Fibroblast of skin of left quadriceps (primary cell): ENCODE data around the gene EDEM2.
A peak's percentile ranks its signal among the peaks of the same experiment; 100 is the strongest.
"Not testable (repeated sequence)": the region's sequence is repeated elsewhere in the genome, so short reads cannot be mapped to it uniquely, and the experiment has no call there.

Source experiments
- DNase-seq, 2 experiments: peaks; one replicate each; pipeline ENCODE4 v3.0.0-alpha.2; 2013; ENCODE audit warnings: low read depth in 2 of 2

Gene EDEM2

GRCh38 chr20:35125753-35126152, 21.4 kb downstream of the EDEM2 start:
- DNase-seq, result no peak

DNA sequence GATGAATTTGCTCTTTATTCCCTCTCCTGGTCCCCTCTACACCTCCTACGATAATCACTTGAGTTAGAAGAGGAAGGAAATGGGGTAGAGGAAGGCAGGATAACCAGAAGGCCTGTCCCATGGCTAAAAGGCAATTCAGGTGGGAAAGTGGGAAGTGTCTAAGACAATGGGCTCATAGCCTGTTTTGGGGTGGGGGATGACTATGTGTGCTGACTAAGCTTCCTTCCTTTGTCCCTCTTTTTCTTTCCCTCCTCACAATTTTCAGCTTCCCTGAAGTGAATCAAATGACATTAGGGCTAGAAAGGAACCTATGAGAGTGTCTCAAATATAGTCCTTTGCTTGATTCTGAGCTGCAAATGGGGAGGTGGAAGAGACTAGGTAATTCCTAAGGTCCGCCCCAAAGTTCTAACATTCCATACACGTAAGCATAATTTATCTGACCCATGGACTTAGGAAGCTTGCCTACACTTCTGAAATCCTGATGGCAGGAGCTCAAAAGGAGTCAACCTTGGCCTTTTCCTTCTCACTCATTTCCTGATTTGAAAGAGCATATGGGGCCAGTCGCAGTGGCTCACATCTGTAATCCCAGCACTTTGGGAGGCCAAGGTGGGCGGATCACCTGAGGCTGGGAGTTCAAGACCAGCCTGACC, 24.3 kb downstream of the EDEM2 start:
- no peak for DNase-seq

DNA sequence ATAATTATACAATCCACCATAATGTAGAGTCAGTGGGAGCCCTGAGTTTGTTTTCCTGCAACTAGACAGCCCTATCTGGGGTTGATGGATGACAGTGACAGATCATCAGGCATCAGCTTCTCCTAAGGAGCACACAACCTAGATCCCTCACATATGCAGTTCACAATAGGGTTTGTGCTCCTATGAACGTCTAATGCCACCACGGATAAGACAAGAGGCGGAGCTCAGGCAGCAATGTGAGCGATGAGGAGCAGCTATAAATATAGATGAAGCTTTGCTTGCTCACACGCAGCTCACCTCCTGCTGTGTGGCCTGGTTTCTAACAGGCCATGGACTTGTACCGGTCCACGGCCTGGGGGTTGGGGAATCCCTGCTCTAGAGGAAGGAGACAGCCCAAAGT, 25.9 kb downstream of the EDEM2 start:
- DNase-seq, result no peak

GRCh38 chr20:35120012-35120701, 27.0 kb downstream of the EDEM2 start:
- DNase-seq, result no peak

GRCh38 chr20:35117629-35118028, 29.5 kb downstream of the EDEM2 start:
- no peak for DNase-seq

GRCh38 chr20:35117196-35117595, 29.9 kb downstream of the EDEM2 start:
- DNase-seq, result no peak

DNA sequence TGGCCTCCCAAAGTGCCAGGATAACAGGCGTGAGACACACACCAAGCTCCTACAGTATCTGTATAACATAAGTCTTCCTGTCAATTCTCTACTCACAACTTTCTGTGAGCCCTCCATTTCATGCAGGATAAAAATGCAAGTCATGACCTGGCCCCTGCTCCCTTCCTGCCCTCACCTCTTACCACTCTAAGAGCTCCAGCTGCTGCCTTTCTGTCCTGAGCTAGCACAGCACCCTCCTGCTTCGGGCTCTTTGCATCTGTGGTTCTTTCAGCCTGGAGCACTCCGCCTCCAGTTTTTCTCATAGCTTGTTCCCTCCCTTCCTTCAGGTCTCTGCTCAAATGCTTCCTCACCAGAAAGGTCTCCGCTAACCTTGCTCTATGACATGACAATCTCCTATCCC, 30.9 kb downstream of the EDEM2 start:
- no peak for DNase-seq

- DNase-seq, result no peak
Observed at GRCh38 chr20:35115606-35116005, 31.5 kb downstream of the EDEM2 start.

DNA sequence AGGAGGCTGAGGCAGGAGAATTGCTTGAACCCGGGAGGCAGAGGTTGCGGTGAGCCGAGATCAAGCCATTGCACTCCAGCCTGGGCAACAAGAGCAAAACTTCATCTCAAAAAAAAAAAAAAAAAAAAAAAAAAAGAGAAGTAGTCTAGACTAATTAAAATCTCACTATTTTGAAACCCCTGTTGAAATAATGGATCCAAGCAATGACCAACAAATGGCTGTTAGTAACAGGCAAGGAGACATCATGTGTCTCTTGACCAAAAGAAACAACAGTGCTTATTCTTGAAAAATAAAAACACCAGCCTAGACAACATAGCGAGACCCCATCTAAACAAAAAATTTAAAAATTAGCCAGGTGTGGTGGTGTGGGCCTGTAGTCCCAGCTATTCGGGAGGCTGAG, 34.9 kb downstream of the EDEM2 start:
- DNase-seq, result not testable (repeated sequence)

DNA sequence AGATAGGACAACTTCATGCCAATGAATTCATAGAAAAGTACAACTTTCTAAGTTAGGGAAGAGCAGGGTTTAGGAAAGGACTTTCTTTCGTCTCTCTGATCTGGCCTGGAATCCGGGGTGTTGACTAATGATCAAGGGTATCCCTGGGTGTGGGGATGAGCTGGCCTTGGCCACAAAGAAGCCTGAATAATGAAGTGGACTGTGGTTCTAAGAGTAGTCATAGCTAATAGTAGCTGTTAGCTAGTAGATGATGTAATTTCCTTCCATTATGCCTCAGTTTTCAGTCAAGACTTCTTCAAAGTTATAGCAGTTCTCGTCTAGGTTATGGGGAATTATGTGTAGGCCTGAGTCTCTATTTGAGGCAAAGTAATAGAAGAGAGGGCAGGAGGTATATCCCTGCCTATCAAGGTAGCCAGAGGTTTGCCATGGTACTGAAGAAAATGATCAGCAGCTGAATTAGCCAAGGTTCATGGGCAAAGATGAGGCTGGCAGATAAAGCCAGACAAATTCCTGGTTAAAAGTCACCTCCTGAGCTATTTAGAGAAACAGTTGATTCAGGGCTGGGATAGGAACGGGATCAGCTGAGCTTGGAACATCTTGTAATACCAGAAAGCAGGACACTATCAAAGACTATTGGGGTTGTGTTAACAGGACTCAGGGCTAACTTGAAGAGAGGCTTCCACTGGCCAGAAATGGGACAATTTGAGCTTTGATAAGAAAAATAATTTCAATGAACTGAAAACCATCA, 35.8 kb downstream of the EDEM2 start:
- DNase-seq, result peak in 1 of 2 experiments; percentile 23

DNA sequence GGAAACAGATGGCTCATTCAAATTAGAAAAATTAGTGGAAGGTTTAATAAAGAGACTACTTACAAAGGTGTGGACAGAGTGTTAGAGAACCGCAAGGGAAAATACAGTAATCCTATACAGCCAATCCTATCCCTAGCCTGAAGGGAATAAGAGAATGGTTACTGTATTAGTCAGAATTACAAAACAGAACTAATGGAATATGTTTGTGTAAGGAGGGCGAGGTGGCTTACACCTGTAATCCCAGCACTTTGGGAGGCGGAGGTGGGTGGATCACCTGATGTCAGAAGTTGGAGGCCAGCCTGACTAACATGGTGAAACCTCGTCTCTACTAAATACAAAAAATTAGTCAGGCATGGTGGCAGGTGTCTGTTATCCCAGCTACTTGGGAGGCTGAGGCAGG, 38.2 kb downstream of the EDEM2 start:
- DNase-seq, result no peak

- no peak for DNase-seq
Observed at GRCh38 chr20:35106827-35107380, 40.2 kb downstream of the EDEM2 start.

GRCh38 chr20:35104685-35105295, 42.3 kb downstream of the EDEM2 start:
- DNase-seq, result no peak

- no peak for DNase-seq
Observed at GRCh38 chr20:35101620-35102019, 45.5 kb downstream of the EDEM2 start.

GRCh38 chr20:35093267-35093884, 53.8 kb downstream of the EDEM2 start:
- DNase-seq, result peak; percentile 60 to 63

DNA sequence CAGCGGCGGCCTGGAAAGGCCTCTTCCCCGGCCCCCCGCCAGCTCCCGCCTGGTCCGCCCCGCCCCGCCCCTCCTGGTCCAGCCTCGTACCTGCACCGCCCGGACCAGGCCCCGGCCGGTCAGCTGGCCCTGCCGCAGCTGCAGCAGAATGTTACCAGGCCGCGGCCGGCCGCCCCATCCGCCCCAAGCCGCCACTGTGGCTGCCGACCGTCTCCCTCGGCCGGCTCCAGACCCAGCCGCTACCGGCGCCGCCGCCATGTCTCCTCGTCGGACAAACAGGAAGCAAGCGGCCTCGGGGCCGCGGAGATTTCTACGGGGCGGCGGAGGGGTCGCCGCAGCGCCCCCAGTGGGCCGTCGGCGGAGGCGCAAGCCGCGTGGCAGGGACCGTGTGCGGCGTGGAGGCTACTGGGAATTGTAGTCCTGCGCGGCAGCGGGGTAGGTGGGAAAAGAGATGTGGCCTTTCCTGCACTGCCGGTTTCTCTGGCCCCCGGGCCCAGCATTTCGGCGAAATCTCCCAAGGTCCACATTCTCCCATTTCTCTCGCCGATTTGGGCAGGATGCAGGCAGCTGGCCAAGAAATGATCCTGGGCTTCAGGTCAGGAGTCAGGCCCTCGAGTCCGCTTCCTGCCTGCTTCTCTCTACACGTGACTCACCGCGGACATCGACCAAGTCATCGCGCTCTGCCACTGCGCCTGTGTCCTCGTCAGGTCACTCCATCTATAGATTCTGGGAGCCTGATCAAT, 54.4 kb downstream of the EDEM2 start, which contains the start of gene TRPC4AP:
TRPC4AP (minus strand) TSS at position 284 of the 743 bp plus-strand sequence; CDS start at position 258, 26 bp downstream.
- peak; percentile 75 to 76 for DNase-seq

GRCh38 chr20:35091816-35092523, 55.2 kb downstream of the EDEM2 start:
- no peak for DNase-seq

DNA sequence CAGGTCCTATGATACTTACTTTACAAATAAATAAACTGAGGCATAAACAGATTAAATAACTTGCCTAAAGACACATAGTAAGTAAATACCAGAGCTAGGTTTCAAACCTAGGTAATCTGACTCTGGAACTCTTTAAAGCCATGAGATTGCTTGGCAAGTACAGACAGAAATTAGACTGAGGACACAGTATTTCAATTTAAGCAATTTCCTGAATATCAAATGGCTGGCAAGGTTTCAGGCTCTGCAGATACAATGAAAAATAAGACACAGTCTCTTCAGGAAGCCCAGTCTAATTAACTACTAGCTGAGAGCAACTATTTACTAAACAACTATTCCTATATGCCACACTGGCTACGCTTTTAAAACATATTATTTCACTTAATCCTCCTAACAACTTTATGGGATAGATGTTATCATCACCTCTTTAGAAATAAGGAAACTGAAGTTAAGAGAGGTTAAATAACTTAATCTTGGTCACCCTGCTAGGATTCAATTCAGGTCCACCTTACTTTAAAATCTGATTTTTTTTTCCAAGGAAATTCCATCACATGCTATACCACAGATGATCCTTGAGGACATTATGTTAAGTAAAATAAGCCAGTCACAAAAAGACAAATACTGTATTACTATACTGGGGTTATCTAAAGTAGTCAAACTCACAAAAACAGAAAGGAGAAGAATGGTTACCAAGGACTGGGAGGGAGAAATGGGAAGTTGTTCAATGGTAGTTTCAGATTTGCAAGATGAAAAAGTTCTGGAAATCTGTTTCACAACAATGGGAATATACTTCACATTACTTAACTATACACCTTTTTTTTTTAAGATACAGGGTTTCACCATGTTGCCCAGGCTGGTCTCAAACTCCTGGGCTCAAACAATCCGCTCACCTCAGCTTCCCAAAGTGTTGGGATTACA, 58.6 kb downstream of the EDEM2 start:
- no peak for DNase-seq

- DNase-seq, result no peak
Observed at GRCh38 chr20:35087791-35088190, 59.3 kb downstream of the EDEM2 start.
